ENCODE data around the gene CHMP2B. TPM values are rescaled to one million over a fixed set of nuclear protein-coding genes. Genes with fewer than 3 reads are reported as not detected.

CHMP2B gene
- total and polyA plus RNA-seq, 2 of the 8 experiments (the other 6 are each of a cell fraction or from before 2014, with no cell fraction given) = 14.0 to 56.5 TPM

GRCh38 chr3:87196879-87197278, 30.2 kb upstream of the CHMP2B start:
- no peaks in the 10 kb centered on the region for H3K79me1 ChIP-seq (ENCODE audit: low read depth, low read length)
- FAIRE-seq = no peak

More at GRCh38 chr3:87196879-87197278, 30.2 kb upstream of the CHMP2B start:
- Histone ChIP-seq H3K23me2 (ENCODE audit: low read depth, low read length) (no peaks in the 10 kb centered on the region), H3K4me3 (ENCODE audit: extremely low read depth in 1 of 4, insufficient read depth in 2 of 4, low read depth in 3 of 4, low read length in 4 of 4) (no peak overlapping the region), H3K14ac (ENCODE audit: insufficient read length) (no peak overlapping the region), H4K91ac (replicated peaks; ENCODE audit: insufficient read length, low read length) (no peak overlapping the region), H3K9ac (replicated peaks in 1 of 4; ENCODE audit: extremely low read depth in 1 of 4, low read depth in 3 of 4, low read length in 3 of 4) (no peak overlapping the region), H3K9me3 (ENCODE audit: insufficient read depth in 2 of 2, low read depth in 1 of 2, low read length in 1 of 2) (peaks cover 11 to 15% of the 10 kb centered on the region in 2 experiments), H2AFZ (ENCODE audit: low read length) (no peak overlapping the region), H3K4me2 (ENCODE audit: insufficient read depth in 1 of 2, low read depth in 2 of 2, low read length in 2 of 2) (no peak overlapping the region), H3K79me2 (ENCODE audit: control insufficient read depth in 1 of 2, insufficient read depth in 2 of 2, low read length in 2 of 2) (no peaks in the 10 kb centered on the region), H3K4ac (replicated peaks; ENCODE audit: insufficient read length, low read depth, low read length) (no peak overlapping the region), H2BK20ac (ENCODE audit: low read length) (no peak overlapping the region), H3K18ac (ENCODE audit: extremely low read depth, low read length) (no peak overlapping the region), H3K23ac (ENCODE audit: insufficient read length) (no peak overlapping the region), H2BK120ac (replicated peaks; ENCODE audit: low read depth, low read length) (no peak overlapping the region), H4K20me1 (replicated peaks in 1 of 2; ENCODE audit: control insufficient read depth in 1 of 2, insufficient read depth in 2 of 2, low read length in 2 of 2) (peaks cover 0 to 2% of the 10 kb centered on the region in 2 experiments), H3K27ac (ENCODE audit: low read depth, low read length) (no peak overlapping the region), H2BK15ac (ENCODE audit: low read length) (no peak overlapping the region), H3K56ac (replicated peaks; ENCODE audit: insufficient read length, low read depth, low read length) (no peak overlapping the region), H2BK12ac (ENCODE audit: low read depth, low read length) (no peak overlapping the region), H3K36me3 (ENCODE audit: control insufficient read depth in 2 of 4, insufficient read depth in 4 of 4, low read length in 3 of 4) (0 out of 8 replicates have a peak, but pooled peaks cover 0 to 4% (median 0%) of the 10 kb centered on the region in 4 experiments), H2AK5ac (ENCODE audit: low read depth, low read length) (no peak overlapping the region), H4K5ac (ENCODE audit: insufficient read length, low read depth, low read length) (no peak overlapping the region), H2BK5ac (ENCODE audit: low read depth, low read length) (no peak overlapping the region), H4K8ac (ENCODE audit: extremely low read depth, insufficient read depth, low read length) (no peak overlapping the region), H3K27me3 (replicated peaks in 1 of 4; ENCODE audit: control insufficient read depth in 3 of 4, extremely low read depth in 1 of 4, insufficient read depth in 3 of 4, low read length in 3 of 4) (no peaks in the 10 kb centered on the region), H3K4me1 (replicated peaks in 1 of 4; ENCODE audit: control insufficient read depth in 3 of 4, insufficient read depth in 4 of 4, low read length in 3 of 4) (no peaks in the 10 kb centered on the region)
- no peak for TF ChIP-seq BCL11A (IDR thresholded peaks at IDR 0.05; ENCODE audit: low read depth in 2 of 2, low read length in 2 of 2)
- no peak for TF ChIP-seq POLR2AphosphoS5 (IDR thresholded peaks at IDR 0.05; ENCODE audit: low read depth, low read length)
- TF ChIP-seq NANOG (IDR thresholded peaks at IDR 0.05; ENCODE audit: insufficient read depth, low read depth, low read length, poor library complexity, severe bottlenecking) = no peak
- TF ChIP-seq KDM4A (IDR thresholded peaks at IDR 0.05; ENCODE audit: low read depth, low read length, severe bottlenecking) = no peak
- TF ChIP-seq JUND (IDR thresholded peaks at IDR 0.05; ENCODE audit: low read length) = no peak
- POLR2A ChIA-PET (ENCODE audit: partially characterized antibody) = no interaction called here
- DNase-seq (ENCODE audit: low read depth in 1 of 2, low spot score in 2 of 2) = no peak
- CTCF ChIA-PET (ENCODE audit: partially characterized antibody) = interaction anchor here (1.3 kb wide), 1 partner anchor 64 kb away, joined by 3 read pairs; no protein-coding TSS in a partner anchor
- WGBS, 2 experiments (ENCODE audit: extremely low coverage in 1 of 2, insufficient coverage in 1 of 2, insufficient read length in 1 of 2, insufficient replicate concordance in 2 of 2, low coverage in 1 of 2, low lambda C conversion rate in 2 of 2, missing lambda C conversion rate in 1 of 2) = 76% methylated on average over 1 of the region's 1 CpG; no CpG with 5 or more reads in 1 of the 2 experiments

Measured in H1 (cell line).